Neural cell (in vitro differentiated cells): ENCODE results near the gene NEURL4. TPM values are rescaled to one million over a fixed set of nuclear protein-coding genes. Genes with fewer than 3 reads are reported as not detected.
A peak's percentile ranks its signal among the peaks of the same experiment; 100 is the strongest.
"Not testable (repeated sequence)": the region's sequence is repeated elsewhere in the genome, so short reads cannot be mapped to it uniquely, and the experiment has no call there.

Experiments
- H2AFZ ChIP-seq: fragments of 200-600, 300-800 bp; sonication (generic), shearing (Covaris generic); 2 replicates; pipeline ENCODE4 v1.6.0; 2014; ENCODE audit warnings: low read depth, mild to moderate bottlenecking, antibody characterized with exemption, low read length, moderate library complexity
- H3F3A ChIP-seq: fragments of 200-600 bp; shearing (Covaris generic); 2 replicates; pipeline ENCODE4 v1.6.1; 2016; ENCODE audit warnings: mild to moderate bottlenecking, moderate library complexity, mixed read lengths, antibody characterized with exemption, low read length; ENCODE audit not compliant: insufficient read depth, poor library complexity, severe bottlenecking
- H3K27ac ChIP-seq: fragments of 200-600, 300-800 bp; sonication (generic), shearing (Covaris generic); 2 replicates; pipeline ENCODE4 v1.5.1; 2014; ENCODE audit warnings: mild to moderate bottlenecking, low read length, moderate library complexity
- H3K27me3 ChIP-seq: fragments of 300-800, 200-600 bp; sonication (generic), shearing (Covaris generic); 2 replicates; pipeline ENCODE4 v1.6.0; 2014; ENCODE audit warnings: mild to moderate bottlenecking, low read depth, low read length, moderate library complexity; ENCODE audit not compliant: insufficient read depth
- H3K36me3 ChIP-seq: fragments of 300-800, 200-600 bp; sonication (generic), shearing (Covaris generic); 2 replicates; pipeline ENCODE4 v1.5.1; 2014; ENCODE audit warnings: mild to moderate bottlenecking, antibody characterized with exemption, low read length, moderate library complexity; ENCODE audit not compliant: insufficient read depth
- H3K4me2 ChIP-seq: fragments of 300-800, 200-600 bp; sonication (generic), shearing (Covaris generic); 2 replicates; pipeline ENCODE4 v1.6.0; 2014; ENCODE audit warnings: mild to moderate bottlenecking, low read length
- H3K4me3 ChIP-seq: fragments of 300-800, 200-600 bp; sonication (generic), shearing (Covaris generic); 2 replicates; pipeline ENCODE4 v1.5.1; 2014; ENCODE audit warnings: mild to moderate bottlenecking, low read length, moderate library complexity
- H3K79me2 ChIP-seq: fragments of 200-600 bp; shearing (Covaris generic); replicated peaks from 2 replicates; pipeline ENCODE4 v1.6.0; 2014; ENCODE audit warnings: mild to moderate bottlenecking, low read length, moderate library complexity; ENCODE audit not compliant: insufficient read depth
- H3K9ac ChIP-seq: fragments of 300-800, 200-600 bp; sonication (generic), shearing (Covaris generic); 2 replicates; pipeline ENCODE4 v1.6.1; 2016; ENCODE audit warnings: mild to moderate bottlenecking, low read length, mixed read lengths
- H3K9me2 ChIP-seq: fragments of 200-600 bp; shearing (Covaris generic); 2 replicates; pipeline ENCODE4 v1.6.1; 2016; ENCODE audit warnings: mild to moderate bottlenecking, low read length, mixed read lengths; ENCODE audit not compliant: insufficient read depth
- H3K9me3 ChIP-seq: fragments of 200-600, 300-800 bp; sonication (generic), shearing (Covaris generic); 2 replicates; pipeline ENCODE4 v1.6.1; 2016; ENCODE audit warnings: mild to moderate bottlenecking, mixed run types, low read length, moderate library complexity, mixed read lengths
- H4K20me1 ChIP-seq: fragments of 200-600 bp; shearing (Covaris generic); 2 replicates; pipeline ENCODE4 v1.6.1; 2016; ENCODE audit warnings: mild to moderate bottlenecking, mixed run types; ENCODE audit not compliant: insufficient read depth
- CTCF ChIP-seq: fragments of 450-650 bp; IDR thresholded peaks from 2 replicates; pipeline ENCODE4 v1.5.1; 2014; ENCODE audit warnings: antibody characterized with exemption, mild to moderate bottlenecking, moderate library complexity; ENCODE audit not compliant: poor library complexity, severe bottlenecking
- EP300 ChIP-seq: fragments of 450-650 bp; conservative IDR thresholded peaks from 2 replicates; pipeline ENCODE4 v1.6.1; 2014; ENCODE audit warnings: antibody characterized with exemption, mild to moderate bottlenecking, moderate library complexity; ENCODE audit not compliant: poor library complexity, severe bottlenecking
- EZH2 ChIP-seq: fragments of 200-600, 300-800 bp; shearing (Covaris generic), sonication (generic); IDR thresholded peaks from 2 replicates; pipeline ENCODE4 v1.6.1; 2014; ENCODE audit warnings: antibody characterized with exemption, low read length, borderline replicate concordance, mild to moderate bottlenecking; ENCODE audit not compliant: insufficient read depth, poor library complexity, severe bottlenecking
- MXI1 ChIP-seq: fragments of 450-650 bp; conservative IDR thresholded peaks from 2 replicates; pipeline ENCODE4 v1.6.1; 2014; ENCODE audit warnings: antibody characterized with exemption, mild to moderate bottlenecking; ENCODE audit not compliant: poor library complexity, severe bottlenecking
- POLR2AphosphoS5 ChIP-seq: IDR thresholded peaks from 2 replicates; pipeline ENCODE4 v1.6.1; 2012
- RAD21 ChIP-seq: fragments of 450-650 bp; conservative IDR thresholded peaks from 2 replicates; pipeline ENCODE4 v1.6.1; 2014; ENCODE audit warnings: antibody characterized with exemption, mild to moderate bottlenecking, moderate library complexity
- REST ChIP-seq: IDR thresholded peaks from 2 replicates; pipeline ENCODE4 v1.6.1; 2012; ENCODE audit warnings: borderline replicate concordance
- SMC3 ChIP-seq: fragments of 450-650 bp; conservative IDR thresholded peaks from 2 replicates; pipeline ENCODE4 v1.6.1; 2014; ENCODE audit warnings: antibody characterized with exemption, mild to moderate bottlenecking, moderate library complexity; ENCODE audit not compliant: poor library complexity
- TAF1 ChIP-seq: IDR thresholded peaks from 2 replicates; pipeline ENCODE4 v1.6.1; 2012; ENCODE audit warnings: low read depth
- polyA plus RNA-seq: library from polyadenylated mRNA; depleted of rRNA; stranded (reverse); fragments of >200 nt; gene quantifications from 2 replicates; pipeline ENCODE4 v1.2.3, GENCODE V29; 2014

NEURL4 gene
- polyA plus RNA-seq, 1 donor from 2014 or later = 58.4 TPM

DNA sequence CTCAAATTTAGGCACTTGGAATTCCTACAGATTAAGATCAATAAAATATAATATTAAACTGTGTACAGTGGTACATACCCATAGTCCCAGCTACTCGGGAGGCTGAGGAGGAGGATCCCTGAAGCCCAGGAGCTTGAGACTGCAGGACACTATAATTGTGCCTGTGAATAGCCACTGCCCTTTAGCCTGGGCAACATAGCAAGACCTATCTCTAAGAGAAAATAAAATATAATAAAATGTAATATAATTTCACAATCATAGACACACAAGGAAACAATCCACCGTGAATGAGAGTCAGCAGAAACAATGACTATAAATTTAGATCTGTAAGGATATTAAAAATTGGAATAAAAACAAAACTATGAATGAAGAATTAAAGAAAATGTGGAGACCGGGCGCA lies 41.7 kb upstream of the NEURL4 start:
- TF ChIP-seq EP300 (no peak), REST (no peak), MXI1 (no peak), POLR2AphosphoS5 (no peak), EZH2 (no peak), RAD21 (no peak), SMC3 (no peak), TAF1 (no peak), CTCF (no peak)
- Histone ChIP-seq H3F3A (no peaks in the 10 kb centered on the region), H3K9me2 (no peaks in the 10 kb centered on the region), H3K36me3 (no peaks in the 10 kb centered on the region), H3K9ac (no peak overlapping the region), H3K27ac (no peak overlapping the region), H3K27me3 (no peaks in the 10 kb centered on the region), H3K79me2 (no peaks in the 10 kb centered on the region), H2AFZ (no peak overlapping the region), H3K4me3 (no peak overlapping the region), H4K20me1 (no peaks in the 10 kb centered on the region), H3K9me3 (no peaks in the 10 kb centered on the region), H3K4me2 (no peak overlapping the region)

- H3K36me3 ChIP-seq = no peaks in the 10 kb centered on the region
- H3K9me2 ChIP-seq = no peaks in the 10 kb centered on the region
- H3K4me3 ChIP-seq = no peak overlapping the region
- no peak overlapping the region for H2AFZ ChIP-seq
- H3K4me2 ChIP-seq = no peak overlapping the region
- no peak overlapping the region for H3K27ac ChIP-seq
- no peaks in the 10 kb centered on the region for H3F3A ChIP-seq
- H3K9me3 ChIP-seq = no peaks in the 10 kb centered on the region
- no peak overlapping the region for H3K9ac ChIP-seq
- no peaks in the 10 kb centered on the region for H3K79me2 ChIP-seq
- H3K27me3 ChIP-seq = no peaks in the 10 kb centered on the region
- no peaks in the 10 kb centered on the region for H4K20me1 ChIP-seq
- TF ChIP-seq RAD21 = no peak
- no peak for TF ChIP-seq POLR2AphosphoS5
- no peak for TF ChIP-seq EP300
- TF ChIP-seq REST = no peak
- no peak for TF ChIP-seq SMC3
- no peak for TF ChIP-seq MXI1
- TF ChIP-seq EZH2 = no peak
- TF ChIP-seq TAF1 = no peak
- no peak for TF ChIP-seq CTCF
Measured at GRCh38 chr17:7369825-7370224, 40.7 kb upstream of the NEURL4 start.

GRCh38 chr17:7368599-7368994 lies 39.5 kb upstream of the NEURL4 start:
- H3F3A ChIP-seq, H3K27me3 ChIP-seq, H4K20me1 ChIP-seq, H3K79me2 ChIP-seq, H3K9ac ChIP-seq, H2AFZ ChIP-seq, H3K9me2 ChIP-seq, H3K9me3 ChIP-seq, H3K4me2 ChIP-seq, H3K36me3 ChIP-seq: not testable (repeated sequence)
- Histone ChIP-seq H3K27ac (peak overlapping the region; percentile 17), H3K4me3 (peak overlapping the region; percentile 0)
